Measurements from ENCODE around the gene SLC25A13.

DNA sequence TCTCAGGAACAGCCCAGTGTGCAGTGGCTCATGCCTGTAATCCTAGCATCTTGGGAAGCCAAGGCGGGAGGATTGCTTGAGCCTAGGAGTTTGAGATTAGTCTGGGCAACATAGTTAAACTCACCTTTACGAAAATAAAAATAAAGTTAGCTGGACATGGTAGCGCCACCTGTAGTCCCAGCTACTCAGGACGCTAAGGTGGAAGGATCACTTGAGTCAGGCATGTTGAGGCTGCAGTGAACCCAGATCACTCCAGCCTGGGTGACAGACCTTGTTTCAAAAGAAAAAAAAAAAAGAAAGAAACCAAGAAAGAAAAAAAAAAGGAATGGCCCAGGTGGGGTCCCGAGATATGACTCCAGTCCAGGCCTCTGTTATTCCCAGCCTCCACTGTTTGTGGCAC, 96.6 kb downstream of the SLC25A13 start:
- no peak for TF ChIP-seq ZNF121 (CRISPR knock-in tag; conservative IDR thresholded peaks at IDR 0.05)
- TF ChIP-seq GATA2 (CRISPR knock-in tag; IDR thresholded peaks at IDR 0.05) = no peak
- TF ChIP-seq SMAD3 (CRISPR knock-in tag; conservative IDR thresholded peaks at IDR 0.05) = no peak
- no peak for TF ChIP-seq EZH2 (IDR thresholded peaks at IDR 0.05; ENCODE audit: borderline replicate concordance, low read depth, low read length)
- TF ChIP-seq ZNF740 (CRISPR knock-in tag; IDR thresholded peaks at IDR 0.05) = no peak
- no peak for TF ChIP-seq ZNF740 (tag; IDR thresholded peaks at IDR 0.05)
- TF ChIP-seq, protein P1, sequence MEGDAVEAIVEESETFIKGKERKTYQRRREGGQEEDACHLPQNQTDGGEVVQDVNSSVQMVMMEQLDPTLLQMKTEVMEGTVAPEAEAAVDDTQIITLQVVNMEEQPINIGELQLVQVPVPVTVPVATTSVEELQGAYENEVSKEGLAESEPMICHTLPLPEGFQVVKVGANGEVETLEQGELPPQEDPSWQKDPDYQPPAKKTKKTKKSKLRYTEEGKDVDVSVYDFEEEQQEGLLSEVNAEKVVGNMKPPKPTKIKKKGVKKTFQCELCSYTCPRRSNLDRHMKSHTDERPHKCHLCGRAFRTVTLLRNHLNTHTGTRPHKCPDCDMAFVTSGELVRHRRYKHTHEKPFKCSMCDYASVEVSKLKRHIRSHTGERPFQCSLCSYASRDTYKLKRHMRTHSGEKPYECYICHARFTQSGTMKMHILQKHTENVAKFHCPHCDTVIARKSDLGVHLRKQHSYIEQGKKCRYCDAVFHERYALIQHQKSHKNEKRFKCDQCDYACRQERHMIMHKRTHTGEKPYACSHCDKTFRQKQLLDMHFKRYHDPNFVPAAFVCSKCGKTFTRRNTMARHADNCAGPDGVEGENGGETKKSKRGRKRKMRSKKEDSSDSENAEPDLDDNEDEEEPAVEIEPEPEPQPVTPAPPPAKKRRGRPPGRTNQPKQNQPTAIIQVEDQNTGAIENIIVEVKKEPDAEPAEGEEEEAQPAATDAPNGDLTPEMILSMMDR (IDR thresholded peaks at IDR 0.05 in 2 of 3, conservative IDR thresholded peaks at IDR 0.05 in 1 of 3; ENCODE audit: insufficient read depth in 2 of 3, low read depth in 1 of 3, low read length in 3 of 3) = no peak
- TF ChIP-seq MXI1 (IDR thresholded peaks at IDR 0.05; ENCODE audit: low read depth, low read length) = no peak
- no peak for TF ChIP-seq SMARCC2 (IDR thresholded peaks at IDR 0.05; ENCODE audit: low read depth)
- no peak for TF ChIP-seq RBFOX2 (IDR thresholded peaks at IDR 0.05; ENCODE audit: low read depth, low read length)
- no peak for TF ChIP-seq EGR1 (conservative IDR thresholded peaks at IDR 0.05)

All from K562 (cell line).